SK-N-SH treated with all-trans-retinoic acid at 6 μM for 48 hours (cell line): ENCODE results near the gene PPFIA3.

Experiments
- ATAC-seq: fragments of 200-7000 bp; cut with Tn5 transposase; 3 replicates; pipeline ENCODE4 v1.9.1; 2020; ENCODE audit warnings: mild to moderate bottlenecking, moderate library complexity
- ARNTL ChIP-seq: fragments of 450-650 bp; formaldehyde crosslinking; IDR thresholded peaks from 2 replicates; pipeline ENCODE4 v1.5.0; 2020; ENCODE audit warnings: low read depth, mild to moderate bottlenecking, moderate library complexity, borderline replicate concordance
- BACH2 ChIP-seq: fragments of 250-450 bp; sonication (Bioruptor Pico); IDR thresholded peaks from 2 replicates; pipeline ENCODE4 v1.9.0; 2021; ENCODE audit warnings: mild to moderate bottlenecking, borderline replicate concordance
- CREB5 ChIP-seq: fragments of 250-450 bp; sonication (Bioruptor Pico); IDR thresholded peaks from 2 replicates; pipeline ENCODE4 v1.5.1; 2020; ENCODE audit warnings: low read depth, mild to moderate bottlenecking, moderate library complexity
- CSDC2 ChIP-seq: fragments of 250-450 bp; sonication (Bioruptor Pico); IDR thresholded peaks from 2 replicates; pipeline ENCODE4 v1.5.0; 2020; ENCODE audit warnings: mild to moderate bottlenecking, moderate library complexity
- ESRRG ChIP-seq: fragments of 250-450 bp; sonication (Bioruptor Pico); IDR thresholded peaks from 2 replicates; pipeline ENCODE4 v1.6.1; 2021; ENCODE audit warnings: mild to moderate bottlenecking
- GLIS3 ChIP-seq: fragments of 250-450 bp; sonication (Bioruptor Pico); IDR thresholded peaks from 2 replicates; pipeline ENCODE4 v1.5.0; 2020; ENCODE audit warnings: mild to moderate bottlenecking, moderate library complexity
- ISL1 ChIP-seq: fragments of 250-450 bp; sonication (Bioruptor Pico); IDR thresholded peaks from 2 replicates; pipeline ENCODE4 v2.1.2; 2022; ENCODE audit warnings: mild to moderate bottlenecking, moderate library complexity
- OSR1 ChIP-seq: fragments of 250-450 bp; sonication (Bioruptor Pico); IDR thresholded peaks from 2 replicates; pipeline ENCODE4 v1.8.0; 2022; ENCODE audit warnings: moderate library complexity, mild to moderate bottlenecking, inconsistent platforms
- PATZ1 ChIP-seq: fragments of 250-450 bp; sonication (Bioruptor Pico); IDR thresholded peaks from 2 replicates; pipeline ENCODE4 v1.8.0; 2020; ENCODE audit warnings: mild to moderate bottlenecking, moderate library complexity, borderline replicate concordance
- POU6F1 ChIP-seq: fragments of 250-450 bp; sonication (Bioruptor Pico); IDR thresholded peaks from 2 replicates; pipeline ENCODE4 v1.8.0; 2021; ENCODE audit warnings: low read depth, mild to moderate bottlenecking, moderate library complexity, borderline replicate concordance
- PPARA ChIP-seq: fragments of 250-450 bp; sonication (Bioruptor Pico); IDR thresholded peaks from 2 replicates; pipeline ENCODE4 v1.5.0; 2020; ENCODE audit warnings: mild to moderate bottlenecking, borderline replicate concordance
- RARB ChIP-seq: fragments of 250-450 bp; sonication (Bioruptor Pico); IDR thresholded peaks from 2 replicates; pipeline ENCODE4 v1.8.0; 2021; ENCODE audit warnings: mild to moderate bottlenecking, moderate library complexity
- SNAI2 ChIP-seq: fragments of 250-450 bp; sonication (Bioruptor Pico); IDR thresholded peaks from 2 replicates; pipeline ENCODE4 v1.5.0; 2020; ENCODE audit warnings: mild to moderate bottlenecking, moderate library complexity
- TCF4 ChIP-seq: fragments of 250-450 bp; sonication (Bioruptor Pico); IDR thresholded peaks from 2 replicates; pipeline ENCODE4 v1.8.0; 2021; ENCODE audit warnings: mild to moderate bottlenecking, moderate library complexity, borderline replicate concordance
- TOX ChIP-seq: fragments of 250-450 bp; sonication (Bioruptor Pico); IDR thresholded peaks from 2 replicates; pipeline ENCODE4 v1.8.0; 2021; ENCODE audit warnings: mild to moderate bottlenecking, moderate library complexity, borderline replicate concordance
- ZFP3 ChIP-seq: fragments of 250-450 bp; sonication (Bioruptor Pico); IDR thresholded peaks from 2 replicates; pipeline ENCODE4 v1.5.0; 2020; ENCODE audit warnings: mild to moderate bottlenecking, moderate library complexity
- ZFP30 ChIP-seq: fragments of 450-650 bp; formaldehyde crosslinking; IDR thresholded peaks from 2 replicates; pipeline ENCODE4 v1.5.0; 2022; ENCODE audit warnings: mild to moderate bottlenecking, moderate library complexity
- ZNF565 ChIP-seq: fragments of 450-650 bp; formaldehyde crosslinking; conservative IDR thresholded peaks from 2 replicates; pipeline ENCODE4 v1.5.0; 2020; ENCODE audit warnings: low read depth, mild to moderate bottlenecking, moderate library complexity
- ZNF70 ChIP-seq: fragments of 450-650 bp; formaldehyde crosslinking; IDR thresholded peaks from 2 replicates; pipeline ENCODE4 v1.5.0; 2020; ENCODE audit warnings: mild to moderate bottlenecking, moderate library complexity
- ZNF8 ChIP-seq: fragments of 450-650 bp; formaldehyde crosslinking; IDR thresholded peaks from 2 replicates; pipeline ENCODE4 v1.5.0; 2020; ENCODE audit warnings: mild to moderate bottlenecking, moderate library complexity
- TF ChIP-seq, protein P1 (sequence below): fragments of 250-450 bp; sonication (Bioruptor Pico); IDR thresholded peaks from 2 replicates; pipeline ENCODE4 v1.5.0; 2020; ENCODE audit warnings: mild to moderate bottlenecking, moderate library complexity
- TF ChIP-seq, protein P2 (sequence below): fragments of 250-450 bp; sonication (Bioruptor Pico); IDR thresholded peaks from 2 replicates; pipeline ENCODE4 v1.5.1; 2021; ENCODE audit warnings: mild to moderate bottlenecking, moderate library complexity

The PPFIA3 gene

GRCh38 chr19:49073514-49074378 lies 45.6 kb upstream of the PPFIA3 start:
- ATAC-seq: peak; percentile 60
- TF ChIP-seq TOX (CRISPR knock-in tag) (no peak), POU6F1 (CRISPR knock-in tag) (no peak), ZNF8 (CRISPR knock-in tag) (no peak), GLIS3 (CRISPR knock-in tag) (no peak), PPARA (no peak), ZFP3 (CRISPR knock-in tag) (no peak), SNAI2 (CRISPR knock-in tag) (no peak), ZNF70 (no peak), ZNF565 (CRISPR knock-in tag) (no peak), CSDC2 (CRISPR knock-in tag) (no peak), OSR1 (CRISPR knock-in tag) (no peak), ISL1 (CRISPR knock-in tag) (no peak)
- TF ChIP-seq, protein P1, sequence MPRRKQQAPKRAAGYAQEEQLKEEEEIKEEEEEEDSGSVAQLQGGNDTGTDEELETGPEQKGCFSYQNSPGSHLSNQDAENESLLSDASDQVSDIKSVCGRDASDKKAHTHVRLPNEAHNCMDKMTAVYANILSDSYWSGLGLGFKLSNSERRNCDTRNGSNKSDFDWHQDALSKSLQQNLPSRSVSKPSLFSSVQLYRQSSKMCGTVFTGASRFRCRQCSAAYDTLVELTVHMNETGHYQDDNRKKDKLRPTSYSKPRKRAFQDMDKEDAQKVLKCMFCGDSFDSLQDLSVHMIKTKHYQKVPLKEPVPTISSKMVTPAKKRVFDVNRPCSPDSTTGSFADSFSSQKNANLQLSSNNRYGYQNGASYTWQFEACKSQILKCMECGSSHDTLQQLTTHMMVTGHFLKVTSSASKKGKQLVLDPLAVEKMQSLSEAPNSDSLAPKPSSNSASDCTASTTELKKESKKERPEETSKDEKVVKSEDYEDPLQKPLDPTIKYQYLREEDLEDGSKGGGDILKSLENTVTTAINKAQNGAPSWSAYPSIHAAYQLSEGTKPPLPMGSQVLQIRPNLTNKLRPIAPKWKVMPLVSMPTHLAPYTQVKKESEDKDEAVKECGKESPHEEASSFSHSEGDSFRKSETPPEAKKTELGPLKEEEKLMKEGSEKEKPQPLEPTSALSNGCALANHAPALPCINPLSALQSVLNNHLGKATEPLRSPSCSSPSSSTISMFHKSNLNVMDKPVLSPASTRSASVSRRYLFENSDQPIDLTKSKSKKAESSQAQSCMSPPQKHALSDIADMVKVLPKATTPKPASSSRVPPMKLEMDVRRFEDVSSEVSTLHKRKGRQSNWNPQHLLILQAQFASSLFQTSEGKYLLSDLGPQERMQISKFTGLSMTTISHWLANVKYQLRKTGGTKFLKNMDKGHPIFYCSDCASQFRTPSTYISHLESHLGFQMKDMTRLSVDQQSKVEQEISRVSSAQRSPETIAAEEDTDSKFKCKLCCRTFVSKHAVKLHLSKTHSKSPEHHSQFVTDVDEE (CRISPR knock-in tag): no peak
- TF ChIP-seq, protein P2, sequence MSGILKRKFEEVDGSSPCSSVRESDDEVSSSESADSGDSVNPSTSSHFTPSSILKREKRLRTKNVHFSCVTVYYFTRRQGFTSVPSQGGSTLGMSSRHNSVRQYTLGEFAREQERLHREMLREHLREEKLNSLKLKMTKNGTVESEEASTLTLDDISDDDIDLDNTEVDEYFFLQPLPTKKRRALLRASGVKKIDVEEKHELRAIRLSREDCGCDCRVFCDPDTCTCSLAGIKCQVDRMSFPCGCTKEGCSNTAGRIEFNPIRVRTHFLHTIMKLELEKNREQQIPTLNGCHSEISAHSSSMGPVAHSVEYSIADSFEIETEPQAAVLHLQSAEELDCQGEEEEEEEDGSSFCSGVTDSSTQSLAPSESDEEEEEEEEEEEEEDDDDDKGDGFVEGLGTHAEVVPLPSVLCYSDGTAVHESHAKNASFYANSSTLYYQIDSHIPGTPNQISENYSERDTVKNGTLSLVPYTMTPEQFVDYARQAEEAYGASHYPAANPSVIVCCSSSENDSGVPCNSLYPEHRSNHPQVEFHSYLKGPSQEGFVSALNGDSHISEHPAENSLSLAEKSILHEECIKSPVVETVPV (CRISPR knock-in tag): no peak

- peak; percentile 45; the same call in 2 of the 3 replicates for ATAC-seq
These were observed 44.5 kb upstream of the PPFIA3 start for GRCh38 chr19:49074869-49075268.

DNA sequence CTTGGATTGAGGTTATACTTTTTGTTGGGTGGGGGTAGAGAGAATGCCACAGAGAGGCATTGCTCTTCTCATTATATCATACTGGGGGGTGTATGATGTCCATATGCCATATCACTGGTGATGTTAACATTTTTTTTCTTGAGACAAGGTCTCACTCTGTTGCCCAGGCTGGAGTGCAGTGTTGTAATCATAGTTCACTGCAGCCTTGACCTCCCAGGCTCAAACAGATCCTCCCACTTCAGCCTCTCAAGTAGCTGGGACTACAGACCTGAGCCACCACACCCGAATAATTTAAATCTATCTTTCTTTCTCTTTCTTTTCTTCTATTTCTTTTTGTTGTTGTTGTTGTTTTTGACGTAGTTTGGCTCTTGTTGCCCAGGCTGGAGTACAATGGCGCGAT lies 39.0 kb upstream of the PPFIA3 start:
- TF ChIP-seq PPARA: no peak
- no peak for TF ChIP-seq ISL1 (CRISPR knock-in tag)
- TF ChIP-seq ZNF8 (CRISPR knock-in tag): no peak
- no peak for ATAC-seq

- no peak for ATAC-seq
- no peak for TF ChIP-seq ISL1 (CRISPR knock-in tag)
- no peak for TF ChIP-seq PATZ1 (CRISPR knock-in tag)
- no peak for TF ChIP-seq ARNTL (CRISPR knock-in tag)
- no peak for TF ChIP-seq POU6F1 (CRISPR knock-in tag)
- TF ChIP-seq ZNF70: no peak
- TF ChIP-seq BACH2 (CRISPR knock-in tag): no peak
- no peak for TF ChIP-seq ZFP30 (CRISPR knock-in tag)
- no peak for TF ChIP-seq OSR1 (CRISPR knock-in tag)
- no peak for TF ChIP-seq CSDC2 (CRISPR knock-in tag)
- TF ChIP-seq ESRRG (CRISPR knock-in tag): no peak
- TF ChIP-seq CREB5: no peak
- TF ChIP-seq TOX (CRISPR knock-in tag): no peak
- no peak for TF ChIP-seq ZNF565 (CRISPR knock-in tag)
- TF ChIP-seq TCF4 (CRISPR knock-in tag): no peak
- TF ChIP-seq RARB: no peak
- TF ChIP-seq PPARA: no peak
- TF ChIP-seq GLIS3 (CRISPR knock-in tag): no peak
- no peak for TF ChIP-seq SNAI2 (CRISPR knock-in tag)
These were observed 38.1 kb upstream of the PPFIA3 start for GRCh38 chr19:49081273-49081672.
